SU-DHL-6 (cell line): Measurements from ENCODE around the gene ITGAE.

ENCODE experiments used
- H2AFZ ChIP-seq: fragments of 200-600 bp; sonication (generic); 2 replicates; pipeline ENCODE4 v1.6.1; 2014; ENCODE audit warnings: low read depth, mild to moderate bottlenecking, moderate library complexity, mixed read lengths, antibody characterized with exemption, low read length; ENCODE audit not compliant: severe bottlenecking
- H3F3A ChIP-seq: fragments of 200-600 bp; shearing (Covaris generic); 2 replicates; pipeline ENCODE4 v1.6.0; 2016; ENCODE audit warnings: antibody characterized with exemption, mild to moderate bottlenecking; ENCODE audit not compliant: insufficient read depth
- H3K27ac ChIP-seq: fragments of 200-600 bp; sonication (generic); 2 replicates; pipeline ENCODE4 v1.5.1; 2016; ENCODE audit warnings: low read depth, mild to moderate bottlenecking, low read length, moderate library complexity, mixed read lengths
- H3K27me3 ChIP-seq: fragments of 200-600 bp; sonication (generic), shearing (Covaris generic); 2 replicates; pipeline ENCODE4 v1.6.0; 2014; ENCODE audit warnings: mild to moderate bottlenecking, low read length
- H3K36me3 ChIP-seq: fragments of 200-600 bp; sonication (generic); 2 replicates; pipeline ENCODE4 v1.6.1; 2014; ENCODE audit warnings: mild to moderate bottlenecking, low read length, mixed read lengths
- H3K4me2 ChIP-seq: fragments of 300-600, 200-600 bp; shearing (Covaris generic), sonication (generic); 2 replicates; pipeline ENCODE4 v1.6.0; 2014; ENCODE audit warnings: low read length, low read depth, mild to moderate bottlenecking; ENCODE audit not compliant: poor library complexity, severe bottlenecking
- H3K4me3 ChIP-seq: fragments of 200-600 bp; sonication (generic); 2 replicates; pipeline ENCODE4 v1.5.1; 2014; ENCODE audit warnings: antibody characterized with exemption, low read length, mild to moderate bottlenecking, mixed read lengths; ENCODE audit not compliant: insufficient read depth, poor library complexity, severe bottlenecking
- H3K79me2 ChIP-seq: fragments of 200-600 bp; sonication (generic); 2 replicates; pipeline ENCODE4 v1.6.1; 2014; ENCODE audit warnings: mild to moderate bottlenecking, low read length, moderate library complexity; ENCODE audit not compliant: insufficient read depth
- H3K9ac ChIP-seq: fragments of 200-600 bp; sonication (generic); 2 replicates; pipeline ENCODE4 v1.7.0; 2014; ENCODE audit warnings: mild to moderate bottlenecking, low read length
- H3K9me2 ChIP-seq: fragments of 200-600 bp; sonication (generic); replicated peaks from 2 replicates; pipeline ENCODE4 v1.6.1; 2014; ENCODE audit warnings: low read length; ENCODE audit not compliant: insufficient read depth
- H3K9me3 ChIP-seq: fragments of 200-600 bp; sonication (generic); 2 replicates; pipeline ENCODE4 v1.6.1; 2014; ENCODE audit warnings: low read length, mixed read lengths; ENCODE audit not compliant: insufficient read depth
- H4K20me1 ChIP-seq: fragments of 200-600 bp; sonication (generic); 2 replicates; pipeline ENCODE4 v1.6.1; 2014; ENCODE audit warnings: low read depth, mild to moderate bottlenecking, antibody characterized with exemption, low read length, moderate library complexity, mixed read lengths
- CTCF ChIP-seq: fragments of 200-600 bp; sonication (generic); IDR thresholded peaks from one replicate; pipeline ENCODE4 v1.5.1; 2017; ENCODE audit warnings: antibody characterized with exemption, mild to moderate bottlenecking, low read length, moderate library complexity; ENCODE audit not compliant: insufficient read depth, poor library complexity, severe bottlenecking
- EZH2phosphoT487 ChIP-seq: fragments of 200-600 bp; sonication (generic), shearing (Covaris generic); conservative IDR thresholded peaks from 2 replicates; pipeline ENCODE4 v1.6.1; 2018; ENCODE audit warnings: mild to moderate bottlenecking, antibody characterized with exemption, low read length, moderate library complexity, mixed read lengths

ITGAE gene

GRCh38 chr17:3688027-3688553 is 112.9 kb downstream of the ITGAE start:
- no peaks in the 10 kb centered on the region for H3K9me2 ChIP-seq
- no peak overlapping the region for H3K4me3 ChIP-seq
- no peak overlapping the region for H3K9ac ChIP-seq
- no peaks in the 10 kb centered on the region for H3K27me3 ChIP-seq
- TF ChIP-seq CTCF (no peak), EZH2phosphoT487 (no peak)
- H3F3A ChIP-seq = peaks cover 5% of the 10 kb centered on the region; the same call in 1 of the 2 replicates
- peaks cover 9% of the 10 kb centered on the region for H3K79me2 ChIP-seq
- no peaks in the 10 kb centered on the region for H4K20me1 ChIP-seq
- no peak overlapping the region for H2AFZ ChIP-seq
- no peak overlapping the region for H3K4me2 ChIP-seq
- no peaks in the 10 kb centered on the region for H3K9me3 ChIP-seq
- no peak overlapping the region for H3K27ac ChIP-seq
- H3K36me3 ChIP-seq = no peaks in the 10 kb centered on the region

GRCh38 chr17:3685174-3685573 is 115.8 kb downstream of the ITGAE start:
- Histone ChIP-seq H3K27me3 (no peaks in the 10 kb centered on the region), H3K36me3 (no peaks in the 10 kb centered on the region), H3K27ac (no peak overlapping the region), H3K79me2 (no peaks in the 10 kb centered on the region), H2AFZ (no peak overlapping the region), H4K20me1 (no peaks in the 10 kb centered on the region), H3K4me2 (no peak overlapping the region), H3K9me2 (no peaks in the 10 kb centered on the region), H3K4me3 (no peak overlapping the region), H3F3A (no peaks in the 10 kb centered on the region; the same call in 1 of the 2 replicates), H3K9me3 (no peaks in the 10 kb centered on the region), H3K9ac (no peak overlapping the region)
- TF ChIP-seq CTCF = no peak
- TF ChIP-seq EZH2phosphoT487 = no peak

GRCh38 chr17:3683054-3683511 is 117.9 kb downstream of the ITGAE start:
- Histone ChIP-seq H3K27ac (no peak overlapping the region), H3K9me3 (no peaks in the 10 kb centered on the region), H3K9ac (no peak overlapping the region), H2AFZ (no peak overlapping the region), H3K79me2 (no peaks in the 10 kb centered on the region), H4K20me1 (no peaks in the 10 kb centered on the region), H3K4me3 (no peak overlapping the region), H3K9me2 (no peaks in the 10 kb centered on the region), H3F3A (no peaks in the 10 kb centered on the region; the same call in 1 of the 2 replicates), H3K4me2 (no peak overlapping the region), H3K27me3 (no peaks in the 10 kb centered on the region), H3K36me3 (no peaks in the 10 kb centered on the region)
- no peak for TF ChIP-seq EZH2phosphoT487
- peak; percentile 95 for TF ChIP-seq CTCF
